ENCODE results near the gene CSF2. TPM values are rescaled to one million over a fixed set of nuclear protein-coding genes. Genes with fewer than 3 reads are reported as not detected.

The CSF2 gene
- total and polyA plus RNA-seq, 2 of the 4 experiments (the other 2 are of a cell fraction), result 0.31 TPM; not detected in 1

DNA sequence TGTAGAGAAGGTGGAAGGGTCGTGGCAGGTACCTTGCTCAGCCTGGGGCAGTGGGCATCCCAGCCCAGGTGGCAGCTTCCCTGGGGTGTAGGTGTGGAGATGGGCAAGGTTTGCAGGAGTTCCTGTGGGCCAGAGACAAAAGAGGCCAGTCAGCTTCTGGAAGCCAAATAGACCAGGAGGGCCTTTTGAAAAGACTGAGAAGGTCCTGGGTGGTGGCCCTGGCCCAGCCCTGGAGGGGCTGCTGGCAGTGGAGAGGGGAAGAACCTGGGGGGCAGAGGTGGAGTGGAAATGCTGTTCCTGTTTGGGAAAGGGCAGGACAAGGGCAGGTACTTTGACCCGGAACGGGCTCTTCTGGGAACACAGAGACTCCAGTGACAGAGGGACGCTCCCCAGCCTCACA lies 20.1 kb upstream of the CSF2 start:
- dilution Hi-C loops (cut with HindIII; ENCODE audit: low sequenced_read_pairs, unreplicated experiment), result no loop called here
- Histone ChIP-seq H3K18ac (ENCODE audit: low read depth, low read length) (no peak overlapping the region), H3K9ac (ENCODE audit: low read depth, low read length) (no peak overlapping the region), H3K9me3 (ENCODE audit: control insufficient read depth, insufficient read depth, low read length) (no peaks in the 10 kb centered on the region), H3K14ac (replicated peaks; ENCODE audit: low read depth, low read length) (no peak overlapping the region), H2AK5ac (ENCODE audit: low read depth, low read length) (no peak overlapping the region), H2AFZ (replicated peaks; ENCODE audit: low read length, poor library complexity) (no peak overlapping the region), H4K20me1 (ENCODE audit: insufficient read depth, low read length) (no peaks in the 10 kb centered on the region), H3K56ac (ENCODE audit: extremely low read depth, insufficient read depth, low read length) (no peak overlapping the region), H3K4me2 (ENCODE audit: low read depth, low read length) (no peak overlapping the region), H3K4ac (ENCODE audit: low read depth, low read length) (no peak overlapping the region), H3K4me1 (ENCODE audit: control insufficient read depth, insufficient read depth, low read length) (no peaks in the 10 kb centered on the region), H3K36me3 (ENCODE audit: control insufficient read depth, insufficient read depth, low read length) (no peaks in the 10 kb centered on the region), H3K9me1 (ENCODE audit: insufficient read depth, low read length) (no peaks in the 10 kb centered on the region), H2BK5ac (ENCODE audit: low read depth, low read length, poor library complexity, severe bottlenecking) (no peak overlapping the region), H2AK9ac (replicated peaks; ENCODE audit: low read depth, low read length, poor library complexity) (no peak overlapping the region), H2BK15ac (ENCODE audit: low read depth, low read length) (no peak overlapping the region), H4K91ac (ENCODE audit: insufficient read depth, low read depth, low read length) (no peak overlapping the region), H3K27me3 (ENCODE audit: control insufficient read depth, insufficient read depth, low read length) (peaks cover 49% of the 10 kb centered on the region), H4K8ac (ENCODE audit: low read depth in 2 of 2, low read length in 2 of 2) (no peak overlapping the region), H3K27ac (ENCODE audit: insufficient read depth, low read length) (no peak overlapping the region), H3K4me3 (ENCODE audit: insufficient read depth, low read depth, low read length) (no peak overlapping the region), H3K23ac (ENCODE audit: low read depth, low read length) (no peak overlapping the region), H2BK120ac (ENCODE audit: low read depth, low read length) (no peak overlapping the region), H2BK20ac (ENCODE audit: low read depth, low read length) (no peak overlapping the region), H3K79me1 (ENCODE audit: low read depth in 1 of 2, low read length in 2 of 2) (no peaks in the 10 kb centered on the region), H4K5ac (ENCODE audit: low read depth, low read length) (no peak overlapping the region)
- DNase-seq (no peak), ATAC-seq (ENCODE audit: low read depth) (no peak)
- WGBS, 2 experiments (ENCODE audit: extremely low coverage in 2 of 2, insufficient read length in 1 of 2), result 0% methylated on average over 1 of the region's 4 CpGs; no CpG with 5 or more reads in 1 of the 2 experiments
- in situ Hi-C loops (cut with MboI; ENCODE audit: low sequenced_read_pairs), result no loop called here
- CTCF ChIA-PET, result no interaction called here
- BruUV-seq (replicated peaks), result no TSS peak
- POLR2A ChIA-PET (ENCODE audit: unreplicated experiment), result no interaction called here
- TF ChIP-seq RAD21 (IDR thresholded peaks at IDR 0.05; ENCODE audit: low read length), result no peak
- TF ChIP-seq SMC3 (IDR thresholded peaks at IDR 0.05; ENCODE audit: low read depth, low read length), result no peak
- no peak for TF ChIP-seq CHD1 (IDR thresholded peaks at IDR 0.05; ENCODE audit: low read depth, low read length)
- TF ChIP-seq RFX5 (IDR thresholded peaks at IDR 0.05; ENCODE audit: low read depth, low read length), result no peak
- TF ChIP-seq USF2 (IDR thresholded peaks at IDR 0.05; ENCODE audit: low read depth, low read length), result no peak
- TF ChIP-seq MXI1 (IDR thresholded peaks at IDR 0.05; ENCODE audit: borderline replicate concordance, low read depth, low read length), result no peak
- TF ChIP-seq BHLHE40 (IDR thresholded peaks at IDR 0.05; ENCODE audit: low read depth, low read length), result no peak
- TF ChIP-seq, protein P1, sequence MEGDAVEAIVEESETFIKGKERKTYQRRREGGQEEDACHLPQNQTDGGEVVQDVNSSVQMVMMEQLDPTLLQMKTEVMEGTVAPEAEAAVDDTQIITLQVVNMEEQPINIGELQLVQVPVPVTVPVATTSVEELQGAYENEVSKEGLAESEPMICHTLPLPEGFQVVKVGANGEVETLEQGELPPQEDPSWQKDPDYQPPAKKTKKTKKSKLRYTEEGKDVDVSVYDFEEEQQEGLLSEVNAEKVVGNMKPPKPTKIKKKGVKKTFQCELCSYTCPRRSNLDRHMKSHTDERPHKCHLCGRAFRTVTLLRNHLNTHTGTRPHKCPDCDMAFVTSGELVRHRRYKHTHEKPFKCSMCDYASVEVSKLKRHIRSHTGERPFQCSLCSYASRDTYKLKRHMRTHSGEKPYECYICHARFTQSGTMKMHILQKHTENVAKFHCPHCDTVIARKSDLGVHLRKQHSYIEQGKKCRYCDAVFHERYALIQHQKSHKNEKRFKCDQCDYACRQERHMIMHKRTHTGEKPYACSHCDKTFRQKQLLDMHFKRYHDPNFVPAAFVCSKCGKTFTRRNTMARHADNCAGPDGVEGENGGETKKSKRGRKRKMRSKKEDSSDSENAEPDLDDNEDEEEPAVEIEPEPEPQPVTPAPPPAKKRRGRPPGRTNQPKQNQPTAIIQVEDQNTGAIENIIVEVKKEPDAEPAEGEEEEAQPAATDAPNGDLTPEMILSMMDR (conservative IDR thresholded peaks at IDR 0.05; ENCODE audit: low read depth, low read length), result no peak
- TF ChIP-seq MAZ (IDR thresholded peaks at IDR 0.05; ENCODE audit: borderline replicate concordance, low read depth, low read length), result no peak
- no peak for TF ChIP-seq NFE2L2 (IDR thresholded peaks at IDR 0.05; ENCODE audit: low read depth, low read length)
- TF ChIP-seq CEBPB (IDR thresholded peaks at IDR 0.05; ENCODE audit: low read depth, low read length), result no peak
- TF ChIP-seq RCOR1 (IDR thresholded peaks at IDR 0.05; ENCODE audit: insufficient replicate concordance, low read length), result no peak
- no peak for TF ChIP-seq FOS (IDR thresholded peaks at IDR 0.05; ENCODE audit: low read depth, low read length)
- TF ChIP-seq MAFK (IDR thresholded peaks at IDR 0.05; ENCODE audit: low read depth, low read length), result no peak
- no peak for TF ChIP-seq POLR2A (IDR thresholded peaks at IDR 0.05; ENCODE audit: low read depth, low read length)
- intact Hi-C loops (cut with micrococcal nuclease), result no loop called here
